ENCODE results near the gene BRD7. TPM values are rescaled to one million over a fixed set of nuclear protein-coding genes. Genes with fewer than 3 reads are reported as not detected.

Gene BRD7
- total and polyA plus RNA-seq, 2 donors (not counting 3 experiments of a cell fraction or from before 2014, with no cell fraction given), result 17.1 to 69.1 TPM

DNA sequence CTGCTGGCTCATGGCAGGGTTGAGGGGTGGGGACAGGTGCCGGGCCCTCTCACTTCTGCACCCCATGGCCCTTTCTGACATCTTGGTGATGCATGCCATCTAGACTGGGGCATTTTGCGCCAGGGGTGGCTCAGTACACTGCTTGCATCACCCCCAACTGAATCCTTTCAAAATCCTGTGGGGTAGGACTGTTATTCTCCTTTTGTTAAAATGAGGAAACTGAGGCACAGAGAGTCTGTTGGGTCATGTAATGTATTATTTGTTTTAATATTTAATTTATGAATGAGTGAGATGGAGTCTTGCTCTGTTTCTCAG is 92.5 kb downstream of the BRD7 start:
- Histone ChIP-seq H4K20me1 (replicated peaks; ENCODE audit: control insufficient read depth, extremely low read depth, insufficient read depth, low read length) (no peaks in the 10 kb centered on the region), H3K4me2 (ENCODE audit: insufficient read depth, low read length) (no peak overlapping the region), H3K36me3 (ENCODE audit: control insufficient read depth in 2 of 2, extremely low read depth in 1 of 2, insufficient read depth in 2 of 2, low read length in 2 of 2) (no peaks in the 10 kb centered on the region), H3K9me1 (replicated peaks; ENCODE audit: control insufficient read depth, extremely low read depth, insufficient read depth, low read length) (no peaks in the 10 kb centered on the region), H3K9ac (replicated peaks; ENCODE audit: extremely low read depth, insufficient read depth, low read length) (no peak overlapping the region), H2AFZ (ENCODE audit: low read depth, low read length) (no peak overlapping the region), H3K27me3 (ENCODE audit: control insufficient read depth in 2 of 2, insufficient read depth in 2 of 2, low read length in 2 of 2) (no peaks in the 10 kb centered on the region), H3K4me1 (ENCODE audit: control insufficient read depth, extremely low read depth, insufficient read depth, low read length) (no peaks in the 10 kb centered on the region), H3K27ac (ENCODE audit: insufficient read depth, low read depth, low read length) (no peak overlapping the region), H3K4me3 (replicated peaks in 1 of 3; ENCODE audit: insufficient read depth in 1 of 3, low read depth in 1 of 3, low read length in 3 of 3) (no peak overlapping the region), H3K9me3 (replicated peaks; ENCODE audit: control insufficient read depth, insufficient read depth, low read length) (no peaks in the 10 kb centered on the region), H3K79me2 (ENCODE audit: control insufficient read depth, insufficient read depth, low read length) (no peaks in the 10 kb centered on the region)
- intact Hi-C loops (cut with micrococcal nuclease) (no loop called here), dilution Hi-C loops (cut with MboI; ENCODE audit: extremely low pct_ligation_motif_present, low sequenced_read_pairs) (no loop called here)
- no TSS peak for BruUV-seq (replicated peaks)
- no peak for FAIRE-seq
- ChIA-PET CTCF (no interaction called here), POLR2A (no interaction called here)
- no peak for DNase-seq (ENCODE audit: low read depth, low spot score)
- no peak for TF ChIP-seq JUN (IDR thresholded peaks at IDR 0.05; ENCODE audit: borderline replicate concordance, insufficient read depth, insufficient read length, low read depth)
- TF ChIP-seq GATA2 (IDR thresholded peaks at IDR 0.05; ENCODE audit: insufficient read depth, insufficient read length, low read depth, low read length), result no peak
- TF ChIP-seq FOS (IDR thresholded peaks at IDR 0.05; ENCODE audit: borderline replicate concordance, insufficient read depth, low read length), result no peak
- TF ChIP-seq, protein P1, sequence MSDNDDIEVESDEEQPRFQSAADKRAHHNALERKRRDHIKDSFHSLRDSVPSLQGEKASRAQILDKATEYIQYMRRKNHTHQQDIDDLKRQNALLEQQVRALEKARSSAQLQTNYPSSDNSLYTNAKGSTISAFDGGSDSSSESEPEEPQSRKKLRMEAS (IDR thresholded peaks at IDR 0.05; ENCODE audit: insufficient read depth, insufficient read length), result no peak
- TF ChIP-seq, protein P2, sequence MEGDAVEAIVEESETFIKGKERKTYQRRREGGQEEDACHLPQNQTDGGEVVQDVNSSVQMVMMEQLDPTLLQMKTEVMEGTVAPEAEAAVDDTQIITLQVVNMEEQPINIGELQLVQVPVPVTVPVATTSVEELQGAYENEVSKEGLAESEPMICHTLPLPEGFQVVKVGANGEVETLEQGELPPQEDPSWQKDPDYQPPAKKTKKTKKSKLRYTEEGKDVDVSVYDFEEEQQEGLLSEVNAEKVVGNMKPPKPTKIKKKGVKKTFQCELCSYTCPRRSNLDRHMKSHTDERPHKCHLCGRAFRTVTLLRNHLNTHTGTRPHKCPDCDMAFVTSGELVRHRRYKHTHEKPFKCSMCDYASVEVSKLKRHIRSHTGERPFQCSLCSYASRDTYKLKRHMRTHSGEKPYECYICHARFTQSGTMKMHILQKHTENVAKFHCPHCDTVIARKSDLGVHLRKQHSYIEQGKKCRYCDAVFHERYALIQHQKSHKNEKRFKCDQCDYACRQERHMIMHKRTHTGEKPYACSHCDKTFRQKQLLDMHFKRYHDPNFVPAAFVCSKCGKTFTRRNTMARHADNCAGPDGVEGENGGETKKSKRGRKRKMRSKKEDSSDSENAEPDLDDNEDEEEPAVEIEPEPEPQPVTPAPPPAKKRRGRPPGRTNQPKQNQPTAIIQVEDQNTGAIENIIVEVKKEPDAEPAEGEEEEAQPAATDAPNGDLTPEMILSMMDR (IDR thresholded peaks at IDR 0.05; ENCODE audit: extremely low read depth in 1 of 2, insufficient read depth in 1 of 2, low read depth in 1 of 2, low read length in 2 of 2), result no peak
- TF ChIP-seq POLR2A (IDR thresholded peaks at IDR 0.05; ENCODE audit: low read depth, low read length), result no peak
- no peak for TF ChIP-seq EZH2 (IDR thresholded peaks at IDR 0.05; ENCODE audit: borderline replicate concordance, low read depth, low read length, severe bottlenecking)
- no peak for TF ChIP-seq MYC (IDR thresholded peaks at IDR 0.05; ENCODE audit: low read depth, low read length)
- TF ChIP-seq POLR2AphosphoS5 (IDR thresholded peaks at IDR 0.05; ENCODE audit: insufficient read depth, low read depth, low read length), result no peak
